MCF 10A (cell line): ENCODE results near the gene DERL3. TPM values are rescaled to one million over a fixed set of nuclear protein-coding genes. Genes with fewer than 3 reads are reported as not detected.

Experiments used
- BruUV-seq: library from RNA; stranded (reverse); fragments of 400-500 nt; replicated peaks from 2 replicates; lab custom pipeline; 2021; lab: Mats Ljungman, UMichigan
- CTCF ChIA-PET: fragments of 300-600 bp; sonication (Branson Sonifier 250); formaldehyde crosslinking; extraction: SDS; loops from one replicate; lab custom pipeline; 2021; ENCODE audit warnings: antibody characterized with exemption, inconsistent platforms; lab: Yijun Ruan, JAX
- POLR2A ChIA-PET: fragments of 300-600, 350-650 bp; sonication (Branson Sonifier 250); formaldehyde crosslinking; extraction: SDS; loops from one replicate; lab custom pipeline; 2020; ENCODE audit warnings: antibody characterized with exemption, inconsistent platforms; lab: Yijun Ruan, JAX
- DNase-seq: peaks from one replicate; pipeline ENCODE4 v3.0.0-alpha.2; 2018; ENCODE audit not compliant: unreplicated experiment
- H3K27ac Mint-ChIP-seq: one replicate; pipeline ENCODE4 v1.8.0; 2022; ENCODE audit warnings: mild to moderate bottlenecking, low read depth, mixed read lengths; ENCODE audit not compliant: unreplicated experiment
- H3K27me3 Mint-ChIP-seq: one replicate; pipeline ENCODE4 v1.8.0; 2022; ENCODE audit warnings: mixed read lengths; ENCODE audit not compliant: insufficient read depth, unreplicated experiment
- H3K36me3 Mint-ChIP-seq: one replicate; pipeline ENCODE4 v1.8.0; 2022; ENCODE audit warnings: mild to moderate bottlenecking, moderate library complexity, mixed read lengths; ENCODE audit not compliant: insufficient read depth, unreplicated experiment
- H3K4me1 Mint-ChIP-seq: one replicate; pipeline ENCODE4 v1.8.0; 2022; ENCODE audit warnings: mixed read lengths; ENCODE audit not compliant: insufficient read depth, unreplicated experiment
- H3K4me3 Mint-ChIP-seq: one replicate; pipeline ENCODE4 v1.8.0; 2022; ENCODE audit warnings: mild to moderate bottlenecking, moderate library complexity, mixed read lengths; ENCODE audit not compliant: unreplicated experiment
- H3K9me3 Mint-ChIP-seq: one replicate; pipeline ENCODE4 v1.8.0; 2022; ENCODE audit warnings: mixed read lengths; ENCODE audit not compliant: unreplicated experiment
- intact Hi-C: fragments of 100-400 bp; cut with micrococcal nuclease; formaldehyde crosslinking; loops from 2 replicates; pipeline ENCODE4 v1.14.1; 2022
- total RNA-seq: library from RNA; stranded (reverse); gene quantifications from 2 replicates; pipeline ENCODE4 v1.2.3, GENCODE V29; 2022
- TF ChIP-seq, protein P1 (sequence below): fragments of 200-600 bp; IDR thresholded peaks from one replicate; pipeline ENCODE4 v1.8.0; 2022; ENCODE audit warnings: antibody characterized with exemption, mild to moderate bottlenecking; ENCODE audit not compliant: unreplicated experiment

The DERL3 gene
- total RNA-seq, 1 experiment from 2014 or later: not detected

- TF ChIP-seq, protein P1, sequence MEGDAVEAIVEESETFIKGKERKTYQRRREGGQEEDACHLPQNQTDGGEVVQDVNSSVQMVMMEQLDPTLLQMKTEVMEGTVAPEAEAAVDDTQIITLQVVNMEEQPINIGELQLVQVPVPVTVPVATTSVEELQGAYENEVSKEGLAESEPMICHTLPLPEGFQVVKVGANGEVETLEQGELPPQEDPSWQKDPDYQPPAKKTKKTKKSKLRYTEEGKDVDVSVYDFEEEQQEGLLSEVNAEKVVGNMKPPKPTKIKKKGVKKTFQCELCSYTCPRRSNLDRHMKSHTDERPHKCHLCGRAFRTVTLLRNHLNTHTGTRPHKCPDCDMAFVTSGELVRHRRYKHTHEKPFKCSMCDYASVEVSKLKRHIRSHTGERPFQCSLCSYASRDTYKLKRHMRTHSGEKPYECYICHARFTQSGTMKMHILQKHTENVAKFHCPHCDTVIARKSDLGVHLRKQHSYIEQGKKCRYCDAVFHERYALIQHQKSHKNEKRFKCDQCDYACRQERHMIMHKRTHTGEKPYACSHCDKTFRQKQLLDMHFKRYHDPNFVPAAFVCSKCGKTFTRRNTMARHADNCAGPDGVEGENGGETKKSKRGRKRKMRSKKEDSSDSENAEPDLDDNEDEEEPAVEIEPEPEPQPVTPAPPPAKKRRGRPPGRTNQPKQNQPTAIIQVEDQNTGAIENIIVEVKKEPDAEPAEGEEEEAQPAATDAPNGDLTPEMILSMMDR: no peak
- H3K27me3 Mint-ChIP-seq: no peaks in the 10 kb centered on the region
- no peaks in the 10 kb centered on the region for H3K36me3 Mint-ChIP-seq
- no peak overlapping the region for H3K27ac Mint-ChIP-seq
- BruUV-seq: no TSS peak
- DNase-seq: no peak
- ChIA-PET POLR2A (interaction anchor here (0.8 to 1.0 kb wide), 2 partner anchors 10 to 13 kb away, joined by 3 to 4 read pairs; partner anchors contain the start of gene SLC2A11), CTCF (interaction anchor here (1.5 to 1.6 kb wide), 2 partner anchors 14 to 74 kb away, joined by 4 to 7 read pairs; no protein-coding TSS in a partner anchor)
- intact Hi-C loops: loop anchor here (5.0 kb wide), 3 partner anchors 77 to 302 kb away; partner anchors contain the start of gene CHCHD10
- peaks cover 5% of the 10 kb centered on the region for H3K4me1 Mint-ChIP-seq
- no peaks in the 10 kb centered on the region for H3K9me3 Mint-ChIP-seq
- no peak overlapping the region for H3K4me3 Mint-ChIP-seq
Observed at GRCh38 chr22:23844739-23845202, 6.0 kb upstream of the DERL3 start.

DNA sequence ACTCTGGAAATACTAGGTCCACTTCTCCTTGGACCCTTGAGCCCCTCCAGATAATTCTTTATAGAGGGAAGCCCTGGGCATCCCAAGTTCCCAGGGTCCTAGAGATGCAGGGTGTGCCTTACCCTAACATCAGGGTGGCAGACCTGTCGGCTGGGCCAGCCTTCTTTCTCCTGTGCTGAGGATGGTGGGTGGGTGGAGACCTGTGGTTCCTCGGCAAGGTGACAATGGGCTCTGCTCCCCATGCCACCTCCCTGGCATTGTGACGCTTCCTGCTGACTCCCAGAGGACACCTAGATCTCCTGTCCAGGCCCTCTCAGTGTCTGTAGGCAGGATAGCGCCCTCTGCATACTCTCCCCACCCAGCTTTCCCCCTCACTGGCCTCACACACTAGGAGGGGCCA, 3.8 kb upstream of the DERL3 start:
- DNase-seq: no peak
- Mint-ChIP-seq H3K27ac (no peak overlapping the region), H3K36me3 (peaks cover 4% of the 10 kb centered on the region), H3K4me3 (no peak overlapping the region), H3K9me3 (no peaks in the 10 kb centered on the region), H3K27me3 (no peaks in the 10 kb centered on the region), H3K4me1 (peaks cover 11% of the 10 kb centered on the region)
- ChIA-PET CTCF (no interaction called here), POLR2A (no interaction called here)
- intact Hi-C loops: no loop called here
- TF ChIP-seq, protein P1: no peak
- no TSS peak for BruUV-seq

DNA sequence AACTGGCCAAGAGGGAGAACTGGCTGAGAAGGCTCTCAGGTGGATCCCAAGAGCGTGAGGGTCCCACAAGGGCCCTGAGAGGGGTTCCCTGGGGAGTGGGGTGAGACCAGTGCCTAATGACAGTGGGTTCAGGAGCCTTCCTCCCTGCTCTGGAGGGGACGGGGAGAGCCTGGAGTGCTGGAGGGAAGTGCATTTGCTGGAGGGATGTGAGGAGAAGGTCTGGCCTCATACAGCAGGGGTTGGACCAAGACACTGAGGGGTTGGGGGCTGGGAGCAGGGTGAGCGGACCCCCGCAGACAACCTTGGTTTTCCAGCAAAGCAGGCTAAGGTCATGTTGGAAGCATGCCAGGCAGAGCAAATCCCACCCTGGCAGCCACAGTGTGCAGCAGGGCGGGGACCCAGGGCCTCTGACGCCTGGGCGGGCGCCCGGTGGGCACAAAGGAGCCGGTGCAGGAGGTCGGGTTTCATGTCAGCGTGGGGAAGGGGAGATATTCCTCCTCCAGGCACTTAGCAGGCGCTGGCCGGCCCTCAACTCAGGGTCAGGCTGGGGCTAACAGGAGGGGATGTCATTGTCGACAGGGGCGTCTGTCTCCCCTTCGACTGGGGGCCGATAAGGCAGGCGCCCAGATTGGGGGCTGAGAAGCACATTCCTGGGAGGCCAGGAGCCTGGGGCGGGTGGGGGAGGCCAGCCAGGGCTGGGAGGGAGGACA, 3.1 kb upstream of the DERL3 start:
- H3K36me3 Mint-ChIP-seq: peaks cover 10% of the 10 kb centered on the region
- intact Hi-C loops: no loop called here
- no peak for DNase-seq
- CTCF ChIA-PET: no interaction called here
- H3K4me1 Mint-ChIP-seq: peaks cover 11% of the 10 kb centered on the region
- H3K4me3 Mint-ChIP-seq: no peak overlapping the region
- no peaks in the 10 kb centered on the region for H3K27me3 Mint-ChIP-seq
- no peaks in the 10 kb centered on the region for H3K9me3 Mint-ChIP-seq
- POLR2A ChIA-PET: no interaction called here
- TF ChIP-seq, protein P1: no peak
- no TSS peak for BruUV-seq
- no peak overlapping the region for H3K27ac Mint-ChIP-seq

- Mint-ChIP-seq H3K4me1 (peaks cover 11% of the 10 kb centered on the region), H3K9me3 (no peaks in the 10 kb centered on the region), H3K27ac (no peak overlapping the region), H3K27me3 (no peaks in the 10 kb centered on the region), H3K4me3 (no peak overlapping the region), H3K36me3 (peaks cover 14% of the 10 kb centered on the region)
- ChIA-PET CTCF (no interaction called here), POLR2A (no interaction called here)
- intact Hi-C loops: no loop called here
- no TSS peak for BruUV-seq
- TF ChIP-seq, protein P1: no peak
- DNase-seq: no peak
Observed at GRCh38 chr22:23841292-23841691, 2.5 kb upstream of the DERL3 start.
